ENCODE measurements around the gene HACD3.

Gene HACD3

DNA sequence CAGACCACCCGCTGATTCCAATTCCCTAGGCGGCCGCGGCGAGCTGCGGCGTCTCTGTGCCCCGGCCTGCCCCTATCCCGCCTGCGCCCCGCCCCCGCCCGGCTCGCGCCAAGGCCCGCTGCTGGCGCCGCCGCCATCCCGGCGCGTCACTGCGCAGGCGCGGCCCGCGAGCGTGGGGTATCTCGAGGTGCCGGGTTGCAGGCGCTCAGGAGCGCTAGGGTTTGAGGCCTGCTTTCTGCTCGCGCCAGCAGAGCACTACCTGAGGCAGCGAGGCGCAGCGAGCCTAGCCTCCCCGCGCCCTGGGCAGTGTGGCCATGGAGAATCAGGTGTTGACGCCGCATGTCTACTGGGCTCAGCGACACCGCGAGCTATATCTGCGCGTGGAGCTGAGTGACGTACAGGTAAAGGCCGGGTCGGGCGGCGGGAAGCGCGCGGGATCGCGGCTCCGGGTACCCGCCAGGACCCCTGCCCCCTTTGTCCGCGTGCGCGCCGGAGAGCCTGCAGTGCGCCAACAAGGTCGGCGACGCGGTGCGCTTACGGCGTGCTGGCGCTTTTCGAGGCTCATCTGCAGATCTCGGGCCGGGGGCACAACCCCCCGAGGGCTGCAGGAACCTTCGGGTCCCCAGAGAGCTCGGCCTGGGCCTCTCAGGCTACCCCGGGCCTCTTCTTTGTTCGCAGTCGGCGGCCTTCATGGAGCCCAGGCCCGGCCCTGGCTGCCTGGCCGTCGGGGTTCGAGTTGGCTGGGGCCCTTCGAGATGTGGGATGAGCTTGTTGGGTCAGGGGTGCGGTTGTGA is at the start of gene HACD3:
TSS of gene HACD3 (plus strand) at position 146 of the 794 bp plus-strand sequence. CDS start at position 315, 169 bp downstream.
- DNase-seq (ENCODE audit: low read depth, low spot score): peak; percentile 89

- DNase-seq (ENCODE audit: low read depth, low spot score): no peak
Measured at GRCh38 chr15:65484876-65485275, 45.4 kb upstream of the HACD3 start.

DNA sequence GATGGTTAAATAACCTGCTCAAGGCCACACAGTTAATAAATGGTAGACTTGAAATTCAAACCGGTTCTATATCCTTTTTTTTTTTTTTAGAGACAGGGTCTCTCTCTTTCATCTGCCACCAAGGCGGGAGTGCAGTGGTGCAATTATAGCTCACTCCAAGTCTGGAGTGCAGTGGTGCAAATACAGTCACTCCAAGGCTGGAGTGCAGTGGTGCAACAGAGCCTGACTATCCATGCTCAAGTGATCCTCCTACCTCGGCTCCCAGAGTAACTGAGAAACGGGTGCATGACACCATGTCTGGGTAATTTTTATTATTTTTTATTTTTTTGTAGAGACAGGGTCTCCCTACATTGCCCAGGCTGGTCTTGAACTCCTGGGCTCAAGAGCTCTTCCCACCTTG is 36.2 kb upstream of the HACD3 start:
- no peak for DNase-seq (ENCODE audit: low read depth, low spot score)

- no peak for DNase-seq (ENCODE audit: low read depth, low spot score)
Measured at GRCh38 chr15:65509321-65509720, 20.9 kb upstream of the HACD3 start.

DNA sequence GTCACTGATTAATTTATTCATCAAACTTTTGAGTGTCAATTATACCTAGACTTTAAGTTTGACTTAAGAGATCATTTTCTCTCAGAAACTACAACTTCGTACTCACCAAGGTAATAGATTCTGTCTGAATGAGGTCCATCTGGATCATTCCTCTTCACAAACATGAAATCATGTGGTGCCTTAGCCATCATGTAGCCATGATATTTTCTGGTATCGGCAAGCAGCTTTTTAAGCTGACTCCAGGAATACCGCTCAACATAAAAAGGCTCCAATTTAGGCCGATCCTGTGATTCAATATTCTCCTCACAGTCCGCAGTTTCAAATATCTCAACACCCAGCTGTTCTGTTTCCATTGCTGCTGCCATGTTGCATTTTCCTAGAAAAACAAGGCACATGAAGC is 18.1 kb upstream of the HACD3 start:
- no peak for DNase-seq (ENCODE audit: low read depth, low spot score)

DNA sequence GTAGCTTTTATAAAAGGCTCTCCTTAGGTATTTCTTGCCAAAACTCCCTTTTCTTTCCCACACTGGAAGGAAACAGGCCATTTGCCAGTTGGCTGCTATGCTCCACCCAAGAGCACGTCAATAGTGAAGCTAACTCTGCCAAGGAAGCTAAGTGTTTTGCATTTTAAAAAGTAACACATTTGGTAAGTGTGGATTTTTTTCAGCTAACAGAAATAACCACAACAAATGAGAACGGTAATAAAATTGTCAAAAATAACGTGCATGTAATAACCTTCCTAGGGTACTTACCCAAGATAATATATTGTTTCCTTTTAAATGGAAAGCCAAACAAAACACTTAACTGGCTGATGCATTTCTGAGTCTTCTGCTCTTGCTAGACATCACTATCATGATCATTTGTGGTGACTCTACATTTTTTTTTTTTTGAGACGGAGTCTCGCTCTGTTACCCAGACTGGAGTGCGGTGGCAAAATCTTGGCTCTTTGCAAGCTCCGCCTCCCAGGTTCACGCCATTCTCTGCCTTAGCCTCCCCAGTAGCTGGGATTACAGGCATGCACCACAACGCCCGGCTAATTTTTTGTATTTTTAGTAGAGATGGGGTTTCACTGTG is 17.4 kb upstream of the HACD3 start:
- DNase-seq (ENCODE audit: low read depth, low spot score): no peak

- peak; percentile 96 for DNase-seq (ENCODE audit: low read depth, low spot score)
Measured at GRCh38 chr15:65516997-65517865, 13.0 kb upstream of the HACD3 start, which contains the start of gene DPP8. Gene DPP8 (minus strand): TSS chr15:65517689. CDS start chr15:65512553, 5,136 bp downstream.

DNA sequence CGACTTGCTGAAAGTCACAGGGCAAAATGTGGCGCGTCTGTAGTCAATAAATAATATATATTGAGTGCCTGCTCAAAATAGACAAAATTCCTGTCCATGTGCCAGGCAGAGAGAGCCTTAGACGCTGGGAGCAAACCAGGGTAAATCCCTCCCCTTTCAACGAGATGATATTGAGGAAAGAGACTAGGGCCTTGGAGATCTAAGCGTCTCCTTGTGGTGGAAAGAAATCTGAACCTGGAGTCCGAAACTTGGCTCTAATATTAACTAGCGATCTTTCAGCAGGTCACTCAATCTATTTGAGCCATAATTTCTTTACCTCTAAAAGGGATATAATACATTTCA is 12.4 kb upstream of the HACD3 start:
- no peak for DNase-seq (ENCODE audit: low read depth, low spot score)

DNA sequence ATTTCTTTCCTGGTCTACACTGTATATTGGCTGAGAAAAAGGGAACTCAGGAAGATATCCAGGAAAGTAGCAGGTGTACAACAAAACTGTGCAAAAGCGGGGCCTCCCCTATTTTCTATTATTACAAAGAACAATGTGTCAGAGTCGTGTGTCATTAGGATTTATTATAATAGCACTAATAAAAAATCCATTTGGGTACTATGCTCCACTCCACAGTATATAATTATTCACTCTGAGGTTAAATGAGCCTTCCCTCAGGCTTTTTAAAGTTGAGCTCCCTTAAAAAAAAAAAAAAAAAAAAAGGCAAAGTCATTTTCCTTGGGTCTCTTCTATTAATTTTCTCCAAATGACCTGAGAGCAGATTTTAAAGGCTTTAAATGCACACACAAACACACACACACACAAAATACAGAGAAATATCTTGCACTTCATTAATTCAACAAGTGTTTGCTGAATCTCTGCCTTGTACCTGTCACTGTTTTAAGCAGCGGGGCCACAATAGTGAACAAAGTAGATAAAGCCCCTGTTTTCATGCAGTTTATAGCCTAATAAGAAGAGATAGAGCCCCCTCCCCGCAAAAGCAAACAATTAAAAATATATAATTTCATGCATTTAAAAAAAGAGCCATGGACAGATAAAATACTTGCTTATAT is 11.5 kb upstream of the HACD3 start:
- no peak for DNase-seq (ENCODE audit: low read depth, low spot score)

GRCh38 chr15:65521350-65521749 is 8.9 kb upstream of the HACD3 start:
- DNase-seq (ENCODE audit: low read depth, low spot score): no peak

GRCh38 chr15:65524226-65524625 is 6.0 kb upstream of the HACD3 start:
- DNase-seq (ENCODE audit: low read depth, low spot score): no peak

- no peak for DNase-seq (ENCODE audit: low read depth, low spot score)
Measured at GRCh38 chr15:65525622-65526021, 4.6 kb upstream of the HACD3 start.

- DNase-seq (ENCODE audit: low read depth, low spot score): peak; percentile 26
Measured at GRCh38 chr15:65528461-65529060, 1.7 kb upstream of the HACD3 start.

- no peak for DNase-seq (ENCODE audit: low read depth, low spot score)
Measured at GRCh38 chr15:65529762-65530317, 423 bp upstream of the HACD3 start.

DNA sequence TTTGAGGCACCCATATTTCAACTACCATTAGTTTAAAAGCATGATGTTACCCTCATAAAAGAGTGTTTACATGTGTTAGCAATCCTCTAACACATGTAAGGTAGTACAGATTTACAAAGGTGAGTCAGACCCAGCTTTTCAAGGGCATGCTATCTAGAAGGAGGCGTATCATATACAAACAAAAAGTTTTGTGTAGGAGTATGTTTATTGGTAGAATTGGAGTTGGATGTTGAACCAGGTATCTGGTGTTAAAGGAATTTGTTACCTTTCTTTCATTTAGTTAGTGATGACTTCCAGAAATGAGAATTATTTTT is 2.4 kb downstream of the HACD3 start:
- DNase-seq (ENCODE audit: low read depth, low spot score): no peak

- DNase-seq (ENCODE audit: low read depth, low spot score): peak; percentile 18
Measured at GRCh38 chr15:65533057-65533756, 2.9 kb downstream of the HACD3 start.

GRCh38 chr15:65535192-65535591 is 4.9 kb downstream of the HACD3 start:
- no peak for DNase-seq (ENCODE audit: low read depth, low spot score)

- no peak for DNase-seq (ENCODE audit: low read depth, low spot score)
Measured at GRCh38 chr15:65540314-65540713, 10.1 kb downstream of the HACD3 start.

- no peak for DNase-seq (ENCODE audit: low read depth, low spot score)
Measured at GRCh38 chr15:65541231-65541820, 11.1 kb downstream of the HACD3 start.

DNA sequence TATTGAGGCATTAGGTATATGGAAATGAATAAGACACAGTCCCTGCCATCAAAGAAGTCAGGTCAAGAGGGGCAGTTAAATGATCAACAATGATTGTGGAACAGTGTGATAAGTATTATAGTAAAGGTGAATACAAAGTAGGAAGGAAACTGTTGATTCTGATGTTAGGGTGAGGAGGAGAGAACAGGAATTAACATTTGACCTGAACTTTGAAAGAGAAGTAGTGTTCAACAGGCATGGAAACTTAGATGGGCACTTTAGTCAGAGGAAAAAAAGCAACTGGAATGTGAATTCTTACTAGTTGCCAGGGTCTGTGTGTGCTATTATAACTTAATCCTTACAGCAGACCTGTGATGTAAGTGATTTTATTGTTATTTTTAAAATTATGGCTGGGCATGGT is 17.6 kb downstream of the HACD3 start:
- no peak for DNase-seq (ENCODE audit: low read depth, low spot score)

Measured in ELF-1 (cell line).